ENCODE measurements around the gene PDCL3.

Gene PDCL3

DNA sequence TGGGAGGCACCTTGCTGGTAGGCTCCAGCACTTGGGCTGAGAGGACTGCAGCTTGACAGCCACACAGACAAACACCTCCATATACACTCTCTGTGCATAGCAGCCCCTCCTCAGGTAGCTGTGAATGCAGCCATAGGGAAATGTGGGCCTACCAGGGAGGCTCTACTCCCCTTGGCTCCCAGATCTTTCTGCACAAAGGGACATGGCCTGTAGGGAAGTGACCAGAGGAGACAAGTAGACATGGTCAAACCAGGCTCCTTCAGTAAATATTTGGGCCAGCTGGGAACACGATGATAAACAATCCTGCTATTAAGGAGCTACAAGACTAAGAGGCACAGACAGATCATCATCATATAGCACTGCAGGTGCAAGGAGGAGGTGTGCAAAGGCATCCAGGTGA, 35.9 kb upstream of the PDCL3 start:
- H3K79me2 ChIP-seq (ENCODE audit: insufficient read depth, low read length): no peaks in the 10 kb centered on the region
- ATAC-seq (ENCODE audit: insufficient read depth, low read depth) (no peak), DNase-seq (no peak)
- TF ChIP-seq EZH2 (IDR thresholded peaks at IDR 0.05; ENCODE audit: borderline replicate concordance, low read depth, low read length, severe bottlenecking): no peak
- TF ChIP-seq, protein P1, sequence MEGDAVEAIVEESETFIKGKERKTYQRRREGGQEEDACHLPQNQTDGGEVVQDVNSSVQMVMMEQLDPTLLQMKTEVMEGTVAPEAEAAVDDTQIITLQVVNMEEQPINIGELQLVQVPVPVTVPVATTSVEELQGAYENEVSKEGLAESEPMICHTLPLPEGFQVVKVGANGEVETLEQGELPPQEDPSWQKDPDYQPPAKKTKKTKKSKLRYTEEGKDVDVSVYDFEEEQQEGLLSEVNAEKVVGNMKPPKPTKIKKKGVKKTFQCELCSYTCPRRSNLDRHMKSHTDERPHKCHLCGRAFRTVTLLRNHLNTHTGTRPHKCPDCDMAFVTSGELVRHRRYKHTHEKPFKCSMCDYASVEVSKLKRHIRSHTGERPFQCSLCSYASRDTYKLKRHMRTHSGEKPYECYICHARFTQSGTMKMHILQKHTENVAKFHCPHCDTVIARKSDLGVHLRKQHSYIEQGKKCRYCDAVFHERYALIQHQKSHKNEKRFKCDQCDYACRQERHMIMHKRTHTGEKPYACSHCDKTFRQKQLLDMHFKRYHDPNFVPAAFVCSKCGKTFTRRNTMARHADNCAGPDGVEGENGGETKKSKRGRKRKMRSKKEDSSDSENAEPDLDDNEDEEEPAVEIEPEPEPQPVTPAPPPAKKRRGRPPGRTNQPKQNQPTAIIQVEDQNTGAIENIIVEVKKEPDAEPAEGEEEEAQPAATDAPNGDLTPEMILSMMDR (IDR thresholded peaks at IDR 0.05; ENCODE audit: borderline replicate concordance, extremely low read depth, low read length, poor library complexity, severe bottlenecking): no peak
- no peak overlapping the region for H3K4me2 ChIP-seq (ENCODE audit: insufficient read depth, low read length)
- H3K4me1 ChIP-seq (ENCODE audit: insufficient read depth, low read length): no peaks in the 10 kb centered on the region
- H3K27me3 ChIP-seq (ENCODE audit: insufficient read depth, low read length, poor library complexity): no peaks in the 10 kb centered on the region
- no peaks in the 10 kb centered on the region for H4K20me1 ChIP-seq (ENCODE audit: insufficient read depth, low read length)
- no peak overlapping the region for H3K9ac ChIP-seq (ENCODE audit: low read depth, low read length)
- no peak overlapping the region for H3K27ac ChIP-seq (ENCODE audit: low read length)
- no peak overlapping the region for H2AFZ ChIP-seq (ENCODE audit: low read depth, low read length)
- H3K4me3 ChIP-seq (ENCODE audit: low read depth in 1 of 2, low read length in 2 of 2): no peak overlapping the region
- no peaks in the 10 kb centered on the region for H3K9me3 ChIP-seq (ENCODE audit: insufficient read depth, low read length, severe bottlenecking)
- no peaks in the 10 kb centered on the region for H3K36me3 ChIP-seq (ENCODE audit: insufficient read depth, low read length)

DNA sequence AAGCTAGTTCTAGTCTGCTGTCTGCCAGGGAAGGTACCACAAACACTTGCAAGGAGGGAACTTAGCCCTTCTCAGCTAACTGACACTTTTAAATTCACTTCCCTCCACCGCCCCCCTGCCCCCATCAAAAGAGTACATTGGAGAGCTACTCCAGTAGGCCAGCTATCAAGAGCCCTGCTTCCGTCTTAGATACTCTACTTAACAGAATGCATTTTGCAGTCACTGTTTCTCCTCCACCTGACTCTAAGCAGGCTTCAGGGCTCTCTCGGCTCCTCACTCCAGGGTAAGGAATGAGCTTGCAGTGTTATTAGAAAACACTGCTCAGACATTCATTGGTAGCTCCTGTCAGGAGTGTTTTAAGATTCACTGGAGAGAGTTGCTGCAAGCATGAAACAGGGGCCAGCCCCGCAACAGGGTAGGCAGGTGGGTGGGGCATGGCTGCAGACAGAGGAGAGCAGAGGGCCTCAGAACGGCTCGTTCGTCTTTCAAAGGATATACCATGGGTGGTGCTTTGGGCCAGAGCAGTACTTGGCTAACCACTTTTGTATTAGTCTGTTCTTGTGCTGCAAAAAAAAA, 35.3 kb upstream of the PDCL3 start:
- Histone ChIP-seq H3K79me2 (ENCODE audit: insufficient read depth, low read length) (no peaks in the 10 kb centered on the region), H3K4me3 (ENCODE audit: low read depth in 1 of 2, low read length in 2 of 2) (no peak overlapping the region), H2AFZ (ENCODE audit: low read depth, low read length) (no peak overlapping the region), H3K4me1 (ENCODE audit: insufficient read depth, low read length) (no peaks in the 10 kb centered on the region), H4K20me1 (ENCODE audit: insufficient read depth, low read length) (no peaks in the 10 kb centered on the region), H3K36me3 (ENCODE audit: insufficient read depth, low read length) (no peaks in the 10 kb centered on the region), H3K27me3 (ENCODE audit: insufficient read depth, low read length, poor library complexity) (no peaks in the 10 kb centered on the region), H3K9me3 (ENCODE audit: insufficient read depth, low read length, severe bottlenecking) (no peaks in the 10 kb centered on the region), H3K4me2 (ENCODE audit: insufficient read depth, low read length) (no peak overlapping the region), H3K27ac (ENCODE audit: low read length) (no peak overlapping the region), H3K9ac (ENCODE audit: low read depth, low read length) (no peak overlapping the region)
- DNase-seq (no peak), ATAC-seq (ENCODE audit: insufficient read depth, low read depth) (no peak)
- TF ChIP-seq, protein P1 (IDR thresholded peaks at IDR 0.05; ENCODE audit: borderline replicate concordance, extremely low read depth, low read length, poor library complexity, severe bottlenecking): no peak
- no peak for TF ChIP-seq EZH2 (IDR thresholded peaks at IDR 0.05; ENCODE audit: borderline replicate concordance, low read depth, low read length, severe bottlenecking)

DNA sequence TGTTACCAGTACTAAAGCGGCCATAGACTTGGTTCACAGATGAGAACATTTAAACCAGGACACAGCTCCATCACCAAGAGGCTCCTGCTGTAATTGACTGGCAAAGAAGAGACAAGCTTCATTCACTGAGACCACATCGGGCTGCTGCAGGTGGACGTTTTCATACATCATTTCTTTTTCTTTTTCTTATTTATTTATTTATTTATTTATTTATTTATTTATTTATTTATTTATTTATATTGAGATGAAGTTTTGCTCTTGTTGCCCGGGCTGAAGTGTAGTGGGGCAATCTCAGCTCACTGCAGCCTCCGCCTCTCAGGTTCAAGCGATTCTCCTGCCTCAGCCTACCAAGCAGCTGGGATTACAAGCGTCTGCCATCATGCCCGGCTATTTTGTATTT, 33.6 kb upstream of the PDCL3 start:
- H3K36me3 ChIP-seq (ENCODE audit: insufficient read depth, low read length): no peaks in the 10 kb centered on the region
- no peaks in the 10 kb centered on the region for H3K4me1 ChIP-seq (ENCODE audit: insufficient read depth, low read length)
- no peaks in the 10 kb centered on the region for H4K20me1 ChIP-seq (ENCODE audit: insufficient read depth, low read length)
- no peak for TF ChIP-seq EZH2 (IDR thresholded peaks at IDR 0.05; ENCODE audit: borderline replicate concordance, low read depth, low read length, severe bottlenecking)
- TF ChIP-seq, protein P1 (IDR thresholded peaks at IDR 0.05; ENCODE audit: borderline replicate concordance, extremely low read depth, low read length, poor library complexity, severe bottlenecking): no peak
- no peak overlapping the region for H3K9ac ChIP-seq (ENCODE audit: low read depth, low read length)
- no peak overlapping the region for H3K4me2 ChIP-seq (ENCODE audit: insufficient read depth, low read length)
- H3K9me3 ChIP-seq (ENCODE audit: insufficient read depth, low read length, severe bottlenecking): peaks cover 3% of the 10 kb centered on the region
- no peak overlapping the region for H2AFZ ChIP-seq (ENCODE audit: low read depth, low read length)
- no peaks in the 10 kb centered on the region for H3K27me3 ChIP-seq (ENCODE audit: insufficient read depth, low read length, poor library complexity)
- ATAC-seq (ENCODE audit: insufficient read depth, low read depth): no peak
- no peaks in the 10 kb centered on the region for H3K79me2 ChIP-seq (ENCODE audit: insufficient read depth, low read length)
- H3K4me3 ChIP-seq (ENCODE audit: low read depth in 1 of 2, low read length in 2 of 2): no peak overlapping the region
- no peak overlapping the region for H3K27ac ChIP-seq (ENCODE audit: low read length)
- DNase-seq: no peak

DNA sequence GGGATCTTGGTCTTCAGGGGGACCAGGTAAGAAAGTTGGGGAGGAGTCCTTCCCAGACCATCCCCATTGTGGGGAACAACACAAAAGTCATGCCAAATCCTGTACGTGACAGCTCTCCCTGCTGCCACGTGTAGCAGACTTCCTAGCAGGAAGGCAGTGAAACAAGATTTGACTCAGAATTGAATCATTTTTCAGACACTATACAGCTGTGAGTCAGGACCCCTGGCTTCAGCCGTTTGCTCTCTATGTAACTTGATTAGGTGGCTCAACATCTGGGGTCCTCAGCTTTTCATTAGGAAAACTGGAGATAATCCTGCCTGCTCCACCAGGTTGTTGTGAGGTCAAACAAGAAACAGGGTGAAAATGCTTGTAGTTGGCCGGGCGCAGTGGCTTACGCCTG, 32.9 kb upstream of the PDCL3 start:
- no peak for ATAC-seq (ENCODE audit: insufficient read depth, low read depth)
- Histone ChIP-seq H3K4me2 (ENCODE audit: insufficient read depth, low read length) (no peak overlapping the region), H3K4me3 (ENCODE audit: low read depth in 1 of 2, low read length in 2 of 2) (no peak overlapping the region), H3K36me3 (ENCODE audit: insufficient read depth, low read length) (no peaks in the 10 kb centered on the region), H3K4me1 (ENCODE audit: insufficient read depth, low read length) (no peaks in the 10 kb centered on the region), H3K27me3 (ENCODE audit: insufficient read depth, low read length, poor library complexity) (no peaks in the 10 kb centered on the region), H4K20me1 (ENCODE audit: insufficient read depth, low read length) (no peaks in the 10 kb centered on the region), H3K9ac (ENCODE audit: low read depth, low read length) (no peak overlapping the region), H3K79me2 (ENCODE audit: insufficient read depth, low read length) (no peaks in the 10 kb centered on the region), H2AFZ (ENCODE audit: low read depth, low read length) (no peak overlapping the region), H3K9me3 (ENCODE audit: insufficient read depth, low read length, severe bottlenecking) (peaks cover 3% of the 10 kb centered on the region), H3K27ac (ENCODE audit: low read length) (no peak overlapping the region)
- TF ChIP-seq EZH2 (IDR thresholded peaks at IDR 0.05; ENCODE audit: borderline replicate concordance, low read depth, low read length, severe bottlenecking): no peak
- TF ChIP-seq, protein P1 (IDR thresholded peaks at IDR 0.05; ENCODE audit: borderline replicate concordance, extremely low read depth, low read length, poor library complexity, severe bottlenecking): no peak
- DNase-seq: no peak

All from DND-41 (cell line).